Spleen (tissue), 7 donors: Measurements from ENCODE around the gene PRKCZ.

Experiments used
- CTCF ChIP-seq, 11 experiments: fragments of 200-600 bp in 7 of 11; fragments of 450-650 bp in 4 of 11; sonication (generic) in 4 of 11; IDR thresholded peaks in 8 of 11; conservative IDR thresholded peaks in 3 of 11; 1 replicate in 7 of 11; 2 replicates in 4 of 11; pipeline versions ENCODE4 v1.4.0 to v1.8.0; 2016 to 2021; ENCODE audit warnings: antibody characterized with exemption in 11 of 11, inconsistent platforms in 4 of 11, mild to moderate bottlenecking in 1 of 11
- POLR2A ChIP-seq, 3 donors: fragments of 450-650 bp; IDR thresholded peaks; one replicate each; pipeline ENCODE4 v1.5.1; 2017; ENCODE audit warnings: antibody characterized with exemption in 3 of 3, mild to moderate bottlenecking in 1 of 3
- POLR2AphosphoS5 ChIP-seq, 3 donors: sonication (generic); formaldehyde crosslinking; IDR thresholded peaks; one replicate each; pipeline ENCODE4 v1.5.1; 2017; ENCODE audit warnings: antibody characterized with exemption in 3 of 3
- donor health status: DM: no; HTN: no; CAD: no; lungs with moderate emphysema.
- donor health status: DM: no; HTN: no; CAD: no.
- donor health status: DM: no; HTN: no; CAD: no.

- TF ChIP-seq CTCF (IDR thresholded peaks at IDR 0.05 in 8 of 11, conservative IDR thresholded peaks at IDR 0.05 in 3 of 11): no peak
- TF ChIP-seq POLR2A (IDR thresholded peaks at IDR 0.05): no peak
- TF ChIP-seq POLR2AphosphoS5 (IDR thresholded peaks at IDR 0.05): no peak
These were observed 55.7 kb downstream of the PRKCZ start for GRCh38 chr1:2105781-2106524.
